SK-N-SH (cell line): Measurements from ENCODE around the gene TMEM92. TPM values are rescaled to one million over a fixed set of nuclear protein-coding genes. Genes with fewer than 3 reads are reported as not detected.

Experiments used
- CTCF ChIA-PET: fragments of 300-600, 350-600 bp; formaldehyde crosslinking; extraction: SDS; loops from one replicate; lab custom pipeline; 2021; lab: Yijun Ruan, JAX
- POLR2A ChIA-PET: fragments of 350-600 bp; sonication (Branson Sonifier 250); formaldehyde crosslinking; extraction: SDS; loops from one replicate; lab custom pipeline; 2020; ENCODE audit warnings: antibody characterized with exemption, inconsistent platforms; lab: Yijun Ruan, JAX
- DNase-seq: peaks from one replicate; pipeline ENCODE4 v3.0.0; 2012
- H2AFZ ChIP-seq: fragments of 200-600 bp; sonication (generic); 2 replicates; pipeline ENCODE4 v1.8.1; 2016; ENCODE audit warnings: antibody characterized with exemption, mild to moderate bottlenecking, low read depth
- H3F3A ChIP-seq: fragments of 200-600 bp; sonication (generic); replicated peaks from 2 replicates; pipeline ENCODE3; 2016; ENCODE audit warnings: antibody characterized with exemption, mild to moderate bottlenecking; ENCODE audit not compliant: insufficient read depth
- H3K27ac ChIP-seq, 2 experiments: fragments of 200-500 bp in 1 of 2; fragments of 200-600 bp in 1 of 2; sonication (Bioruptor generic) in 1 of 2; sonication (generic), shearing (Covaris generic) in 1 of 2; 2 replicates each; pipeline versions ENCODE4 v1.5.1 to v1.6.1; 2014 to 2016; ENCODE audit warnings: low read depth in 2 of 2, inconsistent platforms in 1 of 2, low read length in 1 of 2, mild to moderate bottlenecking in 1 of 2, mixed read lengths in 1 of 2
- H3K27me3 ChIP-seq: fragments of 200-600 bp; sonication (generic), shearing (Covaris generic); 2 replicates; pipeline ENCODE4 v1.6.1; 2016; ENCODE audit warnings: mixed run types; ENCODE audit not compliant: insufficient read depth
- H3K36me3 ChIP-seq, 2 experiments: fragments of 200-500 bp in 1 of 2; fragments of 200-600 bp in 1 of 2; sonication (Bioruptor generic) in 1 of 2; sonication (generic) in 1 of 2; replicated peaks in 1 of 2; 2 replicates each; pipeline versions ENCODE3 to v1.5.1; 2014 to 2016; ENCODE audit warnings: low read length in 1 of 2, mild to moderate bottlenecking in 1 of 2; ENCODE audit not compliant: insufficient read depth in 2 of 2, control insufficient read depth in 1 of 2
- H3K4me1 ChIP-seq, 2 experiments: fragments of 200-500 bp in 1 of 2; fragments of 200-600 bp in 1 of 2; sonication (Bioruptor generic) in 1 of 2; sonication (generic), shearing (Covaris generic) in 1 of 2; 2 replicates each; pipeline versions ENCODE4 v1.5.1 to v1.6.1; 2014 to 2016; ENCODE audit warnings: low read depth in 1 of 2, low read length in 1 of 2, mixed run types in 1 of 2; ENCODE audit not compliant: insufficient read depth in 2 of 2, control insufficient read depth in 1 of 2
- H3K4me2 ChIP-seq: fragments of 200-600 bp; sonication (generic), shearing (Covaris generic); 2 replicates; pipeline ENCODE4 v1.6.1; 2017; ENCODE audit warnings: mixed run types
- H3K4me3 ChIP-seq, 2 experiments: fragments of 200-500 bp in 1 of 2; fragments of 200-600 bp in 1 of 2; sonication (Bioruptor generic) in 1 of 2; sonication (generic), shearing (Covaris generic) in 1 of 2; 2 replicates each; pipeline versions ENCODE4 v1.5.1 to v1.8.1; 2014 to 2016; ENCODE audit warnings: low read depth in 2 of 2, inconsistent platforms in 1 of 2, low read length in 1 of 2, mild to moderate bottlenecking in 1 of 2, mixed read lengths in 1 of 2, moderate library complexity in 1 of 2
- H3K79me2 ChIP-seq: fragments of 200-600 bp; sonication (generic); 2 replicates; pipeline ENCODE4 v1.8.1; 2017; ENCODE audit warnings: mild to moderate bottlenecking; ENCODE audit not compliant: insufficient read depth
- H3K9ac ChIP-seq: fragments of 200-600 bp; sonication (generic); 2 replicates; pipeline ENCODE4 v1.6.1; 2017; ENCODE audit warnings: mixed run types
- H3K9me2 ChIP-seq: fragments of 200-600 bp; sonication (generic); 2 replicates; pipeline ENCODE4 v1.6.1; 2017; ENCODE audit warnings: mixed run types
- H3K9me3 ChIP-seq: fragments of 200-600 bp; sonication (generic); 2 replicates; pipeline ENCODE4 v1.6.1; 2017; ENCODE audit warnings: mixed run types, mild to moderate bottlenecking, moderate library complexity
- H4K20me1 ChIP-seq: fragments of 200-600 bp; sonication (generic); 2 replicates; pipeline ENCODE4 v1.6.1; 2017; ENCODE audit warnings: mild to moderate bottlenecking, mixed run types; ENCODE audit not compliant: insufficient read depth
- FOSL2 ChIP-seq: IDR thresholded peaks from 2 replicates; pipeline ENCODE4 v1.4.0; 2012; ENCODE audit warnings: low read depth, mild to moderate bottlenecking, moderate library complexity, borderline replicate concordance
- FOXJ3 ChIP-seq: sonication (generic); formaldehyde crosslinking; IDR thresholded peaks from 2 replicates; pipeline ENCODE4 v1.5.1; 2020; ENCODE audit warnings: mild to moderate bottlenecking, missing genetic modification reagents
- FOXM1 ChIP-seq: IDR thresholded peaks from 2 replicates; pipeline ENCODE4 v1.4.0; 2012; ENCODE audit warnings: low read depth, mild to moderate bottlenecking
- GABPA ChIP-seq: IDR thresholded peaks from 2 replicates; pipeline ENCODE4 v1.4.0; 2012; ENCODE audit warnings: low read depth, mild to moderate bottlenecking
- MEF2A ChIP-seq: IDR thresholded peaks from 2 replicates; pipeline ENCODE4 v1.4.0; 2012; ENCODE audit warnings: low read depth, borderline replicate concordance
- NRF1 ChIP-seq: IDR thresholded peaks from 2 replicates; pipeline ENCODE4 v1.6.1; 2012; ENCODE audit warnings: low read depth, mild to moderate bottlenecking, low read length
- RCOR1 ChIP-seq: fragments of 150-350 bp; IDR thresholded peaks from 2 replicates; pipeline ENCODE4 v1.6.1; 2017; ENCODE audit warnings: antibody characterized with exemption, low read length
- RXRA ChIP-seq: IDR thresholded peaks from 2 replicates; pipeline ENCODE4 v1.4.0; 2012; ENCODE audit warnings: low read depth, mild to moderate bottlenecking, borderline replicate concordance
- SMC3 ChIP-seq: IDR thresholded peaks from 2 replicates; pipeline ENCODE4 v1.6.1; 2012; ENCODE audit warnings: low read depth, low read length, improper control_type of control experiment
- TCF12 ChIP-seq: IDR thresholded peaks from 2 replicates; pipeline ENCODE4 v1.4.0; 2012
- YY1 ChIP-seq: IDR thresholded peaks from 2 replicates; pipeline ENCODE4 v1.4.0; 2012; ENCODE audit warnings: low read depth, mild to moderate bottlenecking
- WGBS: methylation state at CpG from one replicate; pipeline ENCODE4 v1.1.6; 2017; ENCODE audit warnings: low lambda C conversion rate; 5-methylcytosine and 5-hydroxymethylcytosine counted together
- polyA plus RNA-seq, 3 experiments: library from polyadenylated mRNA; depleted of rRNA; stranded (reverse); fragments of >200 nt; gene quantifications; 2 replicates each; pipeline ENCODE4 v1.2.3, GENCODE V29; 2012
- TF ChIP-seq, protein P1 (sequence below): IDR thresholded peaks from 2 replicates; pipeline ENCODE4 v1.4.0; 2012; ENCODE audit warnings: low read depth, borderline replicate concordance
- TF ChIP-seq, protein P2 (sequence below): fragments of 150-350 bp; IDR thresholded peaks from 2 replicates; pipeline ENCODE4 v1.6.1; 2016; ENCODE audit warnings: mild to moderate bottlenecking, low read depth, low read length
- TF ChIP-seq, protein P3 (sequence below): fragments of 150-350 bp; IDR thresholded peaks from 2 replicates; pipeline ENCODE4 v1.6.1; 2017; ENCODE audit warnings: antibody characterized with exemption, low read length, low read depth, borderline replicate concordance
- TF ChIP-seq, protein P4 (sequence below): IDR thresholded peaks from 2 replicates; pipeline ENCODE4 v1.4.0; 2012; ENCODE audit warnings: low read depth, borderline replicate concordance
- TF ChIP-seq, protein P5 (sequence below): IDR thresholded peaks from 2 replicates; pipeline ENCODE4; 2012

The TMEM92 gene
- polyA plus RNA-seq, 1 of the 3 experiments (the other 2 are of a cell fraction): 0.46 TPM

DNA sequence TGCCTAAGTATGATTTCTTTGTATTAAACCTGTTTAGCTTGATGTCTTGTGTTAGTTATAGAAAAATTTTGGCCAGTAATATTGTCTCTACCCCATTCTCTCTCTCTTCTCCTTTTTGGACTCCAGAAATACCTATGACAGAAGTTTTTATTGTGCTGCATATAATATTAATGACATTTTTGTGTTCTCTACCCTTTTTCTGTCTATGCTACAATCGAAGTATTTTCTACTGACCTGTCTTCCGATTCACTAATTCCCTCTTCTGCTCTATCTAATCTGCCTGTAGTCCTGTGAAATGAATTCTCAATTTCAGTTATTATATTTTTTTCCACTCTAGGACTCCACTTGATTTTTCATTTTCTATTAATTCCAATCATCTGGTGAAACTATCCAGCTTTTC is 26.0 kb upstream of the TMEM92 start:
- CTCF ChIA-PET: interaction anchor here (3.0 kb wide), 1 partner anchor 47 kb away, joined by 12 read pairs; the partner anchor contains the start of gene COL1A1
- H2AFZ ChIP-seq: no peak overlapping the region
- H3K4me3 ChIP-seq: no peak overlapping the region
- no peaks in the 10 kb centered on the region for H3K27me3 ChIP-seq
- H3K36me3 ChIP-seq: no peaks in the 10 kb centered on the region
- 17% methylated on average over 2 of the region's 2 CpGs for WGBS
- no peaks in the 10 kb centered on the region for H3K4me1 ChIP-seq
- TF ChIP-seq, protein P1, sequence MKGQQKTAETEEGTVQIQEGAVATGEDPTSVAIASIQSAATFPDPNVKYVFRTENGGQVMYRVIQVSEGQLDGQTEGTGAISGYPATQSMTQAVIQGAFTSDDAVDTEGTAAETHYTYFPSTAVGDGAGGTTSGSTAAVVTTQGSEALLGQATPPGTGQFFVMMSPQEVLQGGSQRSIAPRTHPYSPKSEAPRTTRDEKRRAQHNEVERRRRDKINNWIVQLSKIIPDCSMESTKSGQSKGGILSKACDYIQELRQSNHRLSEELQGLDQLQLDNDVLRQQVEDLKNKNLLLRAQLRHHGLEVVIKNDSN: no peak
- no peak for TF ChIP-seq RXRA
- TF ChIP-seq RCOR1: no peak
- TF ChIP-seq, protein P2, sequence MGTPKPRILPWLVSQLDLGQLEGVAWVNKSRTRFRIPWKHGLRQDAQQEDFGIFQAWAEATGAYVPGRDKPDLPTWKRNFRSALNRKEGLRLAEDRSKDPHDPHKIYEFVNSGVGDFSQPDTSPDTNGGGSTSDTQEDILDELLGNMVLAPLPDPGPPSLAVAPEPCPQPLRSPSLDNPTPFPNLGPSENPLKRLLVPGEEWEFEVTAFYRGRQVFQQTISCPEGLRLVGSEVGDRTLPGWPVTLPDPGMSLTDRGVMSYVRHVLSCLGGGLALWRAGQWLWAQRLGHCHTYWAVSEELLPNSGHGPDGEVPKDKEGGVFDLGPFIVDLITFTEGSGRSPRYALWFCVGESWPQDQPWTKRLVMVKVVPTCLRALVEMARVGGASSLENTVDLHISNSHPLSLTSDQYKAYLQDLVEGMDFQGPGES: no peak
- no peak for TF ChIP-seq FOXM1
- TF ChIP-seq FOXJ3 (CRISPR knock-in tag): no peak
- TF ChIP-seq, protein P3, sequence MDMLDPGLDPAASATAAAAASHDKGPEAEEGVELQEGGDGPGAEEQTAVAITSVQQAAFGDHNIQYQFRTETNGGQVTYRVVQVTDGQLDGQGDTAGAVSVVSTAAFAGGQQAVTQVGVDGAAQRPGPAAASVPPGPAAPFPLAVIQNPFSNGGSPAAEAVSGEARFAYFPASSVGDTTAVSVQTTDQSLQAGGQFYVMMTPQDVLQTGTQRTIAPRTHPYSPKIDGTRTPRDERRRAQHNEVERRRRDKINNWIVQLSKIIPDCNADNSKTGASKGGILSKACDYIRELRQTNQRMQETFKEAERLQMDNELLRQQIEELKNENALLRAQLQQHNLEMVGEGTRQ: no peak
- TF ChIP-seq, protein P4, sequence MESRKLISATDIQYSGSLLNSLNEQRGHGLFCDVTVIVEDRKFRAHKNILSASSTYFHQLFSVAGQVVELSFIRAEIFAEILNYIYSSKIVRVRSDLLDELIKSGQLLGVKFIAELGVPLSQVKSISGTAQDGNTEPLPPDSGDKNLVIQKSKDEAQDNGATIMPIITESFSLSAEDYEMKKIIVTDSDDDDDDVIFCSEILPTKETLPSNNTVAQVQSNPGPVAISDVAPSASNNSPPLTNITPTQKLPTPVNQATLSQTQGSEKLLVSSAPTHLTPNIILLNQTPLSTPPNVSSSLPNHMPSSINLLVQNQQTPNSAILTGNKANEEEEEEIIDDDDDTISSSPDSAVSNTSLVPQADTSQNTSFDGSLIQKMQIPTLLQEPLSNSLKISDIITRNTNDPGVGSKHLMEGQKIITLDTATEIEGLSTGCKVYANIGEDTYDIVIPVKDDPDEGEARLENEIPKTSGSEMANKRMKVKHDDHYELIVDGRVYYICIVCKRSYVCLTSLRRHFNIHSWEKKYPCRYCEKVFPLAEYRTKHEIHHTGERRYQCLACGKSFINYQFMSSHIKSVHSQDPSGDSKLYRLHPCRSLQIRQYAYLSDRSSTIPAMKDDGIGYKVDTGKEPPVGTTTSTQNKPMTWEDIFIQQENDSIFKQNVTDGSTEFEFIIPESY: no peak
- TF ChIP-seq SMC3: no peak
- TF ChIP-seq NRF1: no peak
- H3K79me2 ChIP-seq: no peaks in the 10 kb centered on the region
- no peak overlapping the region for H3K27ac ChIP-seq
- H3F3A ChIP-seq: no peaks in the 10 kb centered on the region
- no peak for DNase-seq
- no peaks in the 10 kb centered on the region for H3K9me2 ChIP-seq
- H4K20me1 ChIP-seq: no peaks in the 10 kb centered on the region
- H3K4me2 ChIP-seq: no peak overlapping the region
- peaks cover 31% of the 10 kb centered on the region for H3K9me3 ChIP-seq
- POLR2A ChIA-PET: no interaction called here
- H3K9ac ChIP-seq: no peak overlapping the region

DNA sequence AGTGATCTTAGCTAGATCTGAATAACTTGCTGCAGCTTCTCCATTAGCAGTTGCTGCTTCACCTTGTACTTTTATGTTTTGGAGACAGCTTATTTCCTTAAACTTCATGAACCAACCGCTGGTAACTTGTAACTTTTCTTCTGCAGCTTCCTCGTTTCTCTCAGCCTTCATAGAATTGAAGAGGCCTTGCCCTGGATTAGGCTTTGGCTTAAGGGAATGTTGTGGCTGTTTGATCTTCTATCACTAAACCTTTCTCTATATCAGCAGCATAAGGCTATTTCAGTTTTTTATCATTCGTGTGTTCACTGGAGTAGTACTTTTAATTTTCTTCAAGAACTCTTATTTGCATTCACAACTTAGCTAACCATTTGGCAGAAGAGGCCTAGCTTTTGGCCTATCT is 21.5 kb upstream of the TMEM92 start:
- Histone ChIP-seq H3K4me3 (no peak overlapping the region), H2AFZ (no peak overlapping the region), H3K27me3 (no peaks in the 10 kb centered on the region), H3K27ac (no peak overlapping the region), H3K9me2 (no peaks in the 10 kb centered on the region), H3K4me1 (no peaks in the 10 kb centered on the region; a peak in 1 of 4 replicates), H3K9ac (no peak overlapping the region), H3K4me2 (no peak overlapping the region), H3K79me2 (no peaks in the 10 kb centered on the region), H3K36me3 (no peaks in the 10 kb centered on the region), H3F3A (no peaks in the 10 kb centered on the region), H4K20me1 (no peaks in the 10 kb centered on the region), H3K9me3 (peaks cover 23% of the 10 kb centered on the region)
- ChIA-PET POLR2A (no interaction called here), CTCF (interaction anchor here (0.9 to 3.1 kb wide), 8 partner anchors 12 to 159 kb away, joined by 3 to 16 read pairs (median 6); partner anchors contain the start of gene COL1A1)
- no peak for DNase-seq
- WGBS: 75% methylated on average over 3 of the region's 3 CpGs
- TF ChIP-seq YY1 (no peak), TCF12 (no peak), FOSL2 (no peak), MEF2A (no peak), FOXM1 (no peak), SMC3 (no peak), GABPA (no peak)
- TF ChIP-seq, protein P5, sequence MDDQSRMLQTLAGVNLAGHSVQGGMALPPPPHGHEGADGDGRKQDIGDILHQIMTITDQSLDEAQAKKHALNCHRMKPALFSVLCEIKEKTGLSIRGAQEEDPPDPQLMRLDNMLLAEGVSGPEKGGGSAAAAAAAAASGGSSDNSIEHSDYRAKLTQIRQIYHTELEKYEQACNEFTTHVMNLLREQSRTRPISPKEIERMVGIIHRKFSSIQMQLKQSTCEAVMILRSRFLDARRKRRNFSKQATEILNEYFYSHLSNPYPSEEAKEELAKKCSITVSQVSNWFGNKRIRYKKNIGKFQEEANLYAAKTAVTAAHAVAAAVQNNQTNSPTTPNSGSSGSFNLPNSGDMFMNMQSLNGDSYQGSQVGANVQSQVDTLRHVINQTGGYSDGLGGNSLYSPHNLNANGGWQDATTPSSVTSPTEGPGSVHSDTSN: no peak
- TF ChIP-seq, protein P3: no peak
- TF ChIP-seq, protein P4: no peak
